Muscle of leg (tissue), 16 donors: ENCODE measurements around the gene YWHAB. TPM values are rescaled to one million over a fixed set of nuclear protein-coding genes. Genes with fewer than 3 reads are reported as not detected.

Experiments
- DNase-seq: peaks from one replicate; pipeline ENCODE4 v3.0.0; 2013
- H3K27ac ChIP-seq: one replicate; pipeline ENCODE4 v1.5.1; 2013; ENCODE audit warnings: mild to moderate bottlenecking, low read length, control low read depth
- H3K27me3 ChIP-seq: one replicate; pipeline ENCODE4 v1.6.1; 2013; ENCODE audit warnings: low read length; ENCODE audit not compliant: control insufficient read depth, insufficient read depth
- H3K36me3 ChIP-seq: one replicate; pipeline ENCODE4 v1.6.1; 2013; ENCODE audit warnings: low read length; ENCODE audit not compliant: control insufficient read depth, insufficient read depth
- H3K4me1 ChIP-seq: one replicate; pipeline ENCODE4 v1.6.1; 2013; ENCODE audit warnings: low read length; ENCODE audit not compliant: control insufficient read depth, insufficient read depth
- H3K4me3 ChIP-seq: one replicate; pipeline ENCODE4 v1.5.1; 2013; ENCODE audit warnings: low read length, control low read depth
- H3K9me3 ChIP-seq: replicated peaks from 2 replicates; pipeline ENCODE4 v1.6.1; 2013; ENCODE audit warnings: low read depth, low read length; ENCODE audit not compliant: control insufficient read depth
- WGBS: methylation state at CpG from one replicate; pipeline ENCODE4 v1.1.5; 2013; ENCODE audit warnings: missing lambda C conversion rate; ENCODE audit not compliant: insufficient coverage; 5-methylcytosine and 5-hydroxymethylcytosine counted together
- long read RNA-seq, 11 donors: transcript quantifications; one replicate each; lab custom pipeline, GENCODE V29; 2026
- polyA plus RNA-seq, 8 donors: library from polyadenylated mRNA; unstranded; fragments of 120-200 nt; gene quantifications; one replicate each; pipeline versions ENCODE4 v1.2.1 to v1.2.3, GENCODE V29; 2013; ENCODE audit warnings: inconsistent platforms in 1 of 8, low replicate concordance in 1 of 8; ENCODE audit not compliant: insufficient read length in 8 of 8, insufficient read depth in 1 of 8
- total RNA-seq: library from RNA; stranded (reverse); fragments of 120-200 nt; gene quantifications from one replicate; pipeline ENCODE4 v1.2.4, GENCODE V29; 2013

The YWHAB gene
- total RNA-seq (62.7 TPM), polyA plus RNA-seq (100 to 1,000 TPM in 7 of 8 donors, 10 to 100 TPM in 1; 85.3 to 129 (median 108) TPM)
- long read RNA-seq, donor 1, transcript YWHAB-201 (6 exons, 3,049 nt) = major isoform, 21 of 24 reads
- long read RNA-seq, donor 1, partial matches to known transcripts = 0 of 24 reads
- long read RNA-seq, donor 1, other reads (novel, unspliced or antisense) = 0 of 24 reads
- long read RNA-seq, donor 2, transcript YWHAB-201 (6 exons, 3,049 nt) = major isoform, 13 of 15 reads
- long read RNA-seq, donor 2, partial matches to known transcripts = 0 of 15 reads
- long read RNA-seq, donor 2, other reads (novel, unspliced or antisense) = 0 of 15 reads
- long read RNA-seq, donor 3, transcript YWHAB-202 (7 exons, 3,109 nt) = minor isoform, 7 of 274 reads
- long read RNA-seq, donor 3, transcript YWHAB-201 (6 exons, 3,049 nt) = major isoform, 39 of 274 reads
- long read RNA-seq, donor 3, partial matches to known transcripts = 228 of 274 reads
- long read RNA-seq, donor 3, other reads (novel, unspliced or antisense) = 0 of 274 reads
- long read RNA-seq, donor 4, transcript YWHAB-201 (6 exons, 3,049 nt) = major isoform, 32 of 49 reads
- long read RNA-seq, donor 4, partial matches to known transcripts = 14 of 49 reads
- long read RNA-seq, donor 4, other reads (novel, unspliced or antisense) = 0 of 49 reads
- long read RNA-seq, donor 5, transcript YWHAB-202 (7 exons, 3,109 nt) = minor isoform, 18 of 309 reads
- long read RNA-seq, donor 5, transcript YWHAB-201 (6 exons, 3,049 nt) = major isoform, 112 of 309 reads
- long read RNA-seq, donor 5, partial matches to known transcripts = 179 of 309 reads
- long read RNA-seq, donor 5, other reads (novel, unspliced or antisense) = 0 of 309 reads
- long read RNA-seq, donor 6, transcript YWHAB-202 (7 exons, 3,109 nt) = minor isoform, 7 of 411 reads
- long read RNA-seq, donor 6, transcript YWHAB-201 (6 exons, 3,049 nt) = major isoform, 60 of 411 reads
- long read RNA-seq, donor 6, partial matches to known transcripts = 344 of 411 reads
- long read RNA-seq, donor 6, other reads (novel, unspliced or antisense) = 0 of 411 reads
- long read RNA-seq, donor 7, transcript YWHAB-201 (6 exons, 3,049 nt) = major isoform, 67 of 219 reads
- long read RNA-seq, donor 7, transcript YWHAB-202 (7 exons, 3,109 nt) = minor isoform, 8 of 219 reads
- long read RNA-seq, donor 7, partial matches to known transcripts = 143 of 219 reads
- long read RNA-seq, donor 7, other reads (novel, unspliced or antisense) = 0 of 219 reads
- long read RNA-seq, donor 8, transcript YWHAB-202 (7 exons, 3,109 nt) = minor isoform, 7 of 58 reads
- long read RNA-seq, donor 8, transcript YWHAB-201 (6 exons, 3,049 nt) = major isoform, 28 of 58 reads
- long read RNA-seq, donor 8, partial matches to known transcripts = 23 of 58 reads
- long read RNA-seq, donor 8, other reads (novel, unspliced or antisense) = 0 of 58 reads
- long read RNA-seq, donor 9, transcript YWHAB-201 (6 exons, 3,049 nt) = major isoform, 35 of 144 reads
- long read RNA-seq, donor 9, partial matches to known transcripts = 106 of 144 reads
- long read RNA-seq, donor 9, other reads (novel, unspliced or antisense) = 0 of 144 reads
- long read RNA-seq, donor 10, transcript YWHAB-202 (7 exons, 3,109 nt) = minor isoform, 5 of 85 reads
- long read RNA-seq, donor 10, transcript YWHAB-201 (6 exons, 3,049 nt) = major isoform, 49 of 85 reads
- long read RNA-seq, donor 10, partial matches to known transcripts = 31 of 85 reads
- long read RNA-seq, donor 10, other reads (novel, unspliced or antisense) = 0 of 85 reads
- long read RNA-seq, donor 11, transcript YWHAB-201 (6 exons, 3,049 nt) = major isoform, 45 of 62 reads
- long read RNA-seq, donor 11, partial matches to known transcripts = 13 of 62 reads
- long read RNA-seq, donor 11, other reads (novel, unspliced or antisense) = 0 of 62 reads

GRCh38 chr20:44885392-44886265 is at the start of gene YWHAB:
Gene YWHAB (plus strand): TSS chr20:44885705. CDS start chr20:44901534, 15,829 bp downstream.
- H3K27me3 ChIP-seq = no peaks in the 10 kb centered on the region
- H3K4me3 ChIP-seq = peak within 1 kb of the TSS; percentile 89
- no peaks in the 10 kb centered on the region for H3K36me3 ChIP-seq
- peaks cover 19% of the 10 kb centered on the region for H3K4me1 ChIP-seq
- peak; percentile 100 for DNase-seq
- peak within 1 kb of the TSS; percentile 92 for H3K27ac ChIP-seq
- no peaks in the 10 kb centered on the region for H3K9me3 ChIP-seq
- WGBS = under 1% methylated on average over 77 of the region's 88 CpGs

- Histone ChIP-seq H3K4me1 (peaks cover 17% of the 10 kb centered on the region), H3K27ac (no peak overlapping the region), H3K9me3 (no peaks in the 10 kb centered on the region), H3K36me3 (no peaks in the 10 kb centered on the region), H3K27me3 (peaks cover 7% of the 10 kb centered on the region), H3K4me3 (no peak overlapping the region)
- no peak for DNase-seq
- 100% methylated on average over 1 of the region's 12 CpGs for WGBS
These were observed 48.8 kb upstream of the YWHAB start for GRCh38 chr20:44836601-44837120.

- H3K27me3 ChIP-seq = peaks cover 2% of the 10 kb centered on the region
- H3K27ac ChIP-seq = peak overlapping the region; percentile 69
- DNase-seq = peak; percentile 73
- no peak overlapping the region for H3K4me3 ChIP-seq
- 43% methylated on average over 2 of the region's 3 CpGs for WGBS
- peaks cover 13% of the 10 kb centered on the region for H3K4me1 ChIP-seq
- H3K36me3 ChIP-seq = no peaks in the 10 kb centered on the region
- H3K9me3 ChIP-seq = no peaks in the 10 kb centered on the region
These were observed 47.6 kb upstream of the YWHAB start for GRCh38 chr20:44837946-44838345.

GRCh38 chr20:44838521-44838920 is 47.0 kb upstream of the YWHAB start:
- Histone ChIP-seq H3K4me3 (no peak overlapping the region), H3K9me3 (no peaks in the 10 kb centered on the region), H3K27ac (peak overlapping the region; percentile 69), H3K4me1 (peaks cover 13% of the 10 kb centered on the region), H3K36me3 (no peaks in the 10 kb centered on the region), H3K27me3 (peaks cover 2% of the 10 kb centered on the region)
- DNase-seq = peak; percentile 14
- WGBS = 67% methylated on average over 1 of the region's 1 CpG

GRCh38 chr20:44839481-44839880 is 46.0 kb upstream of the YWHAB start:
- DNase-seq = no peak
- Histone ChIP-seq H3K36me3 (no peaks in the 10 kb centered on the region), H3K27me3 (peaks cover 5% of the 10 kb centered on the region), H3K27ac (no peak overlapping the region), H3K9me3 (no peaks in the 10 kb centered on the region), H3K4me1 (peaks cover 13% of the 10 kb centered on the region), H3K4me3 (no peak overlapping the region)
- no CpG with 5 or more reads among the region's 5 CpGs for WGBS

- Histone ChIP-seq H3K27me3 (peaks cover 5% of the 10 kb centered on the region), H3K27ac (no peak overlapping the region), H3K4me1 (peaks cover 9% of the 10 kb centered on the region), H3K36me3 (no peaks in the 10 kb centered on the region), H3K9me3 (no peaks in the 10 kb centered on the region), H3K4me3 (no peak overlapping the region)
- DNase-seq = no peak
- 83% methylated on average over 4 of the region's 5 CpGs for WGBS
These were observed 44.7 kb upstream of the YWHAB start for GRCh38 chr20:44840826-44841225.

GRCh38 chr20:44841955-44842354 is 43.5 kb upstream of the YWHAB start:
- DNase-seq = no peak
- Histone ChIP-seq H3K36me3 (no peaks in the 10 kb centered on the region), H3K4me1 (peaks cover 2% of the 10 kb centered on the region), H3K27me3 (peaks cover 5% of the 10 kb centered on the region), H3K4me3 (no peak overlapping the region), H3K27ac (no peak overlapping the region), H3K9me3 (no peaks in the 10 kb centered on the region)
- 100% methylated on average over 2 of the region's 6 CpGs for WGBS

- Histone ChIP-seq H3K9me3 (no peaks in the 10 kb centered on the region), H3K36me3 (no peaks in the 10 kb centered on the region), H3K27me3 (peaks cover 2% of the 10 kb centered on the region), H3K4me3 (no peak overlapping the region), H3K27ac (no peak overlapping the region), H3K4me1 (no peaks in the 10 kb centered on the region)
- 70% methylated on average over 3 of the region's 5 CpGs for WGBS
- DNase-seq = no peak
These were observed 41.6 kb upstream of the YWHAB start for GRCh38 chr20:44843876-44844275.
